ENCODE data around the gene AMMECR1. TPM values are rescaled to one million over a fixed set of nuclear protein-coding genes. Genes with fewer than 3 reads are reported as not detected.
"Not testable (repeated sequence)": the region's sequence is repeated elsewhere in the genome, so short reads cannot be mapped to it uniquely, and the experiment has no call there.

The AMMECR1 gene
- total and polyA plus RNA-seq, 7 donors, result 0.69 to 2.4 (median 1.2) TPM

DNA sequence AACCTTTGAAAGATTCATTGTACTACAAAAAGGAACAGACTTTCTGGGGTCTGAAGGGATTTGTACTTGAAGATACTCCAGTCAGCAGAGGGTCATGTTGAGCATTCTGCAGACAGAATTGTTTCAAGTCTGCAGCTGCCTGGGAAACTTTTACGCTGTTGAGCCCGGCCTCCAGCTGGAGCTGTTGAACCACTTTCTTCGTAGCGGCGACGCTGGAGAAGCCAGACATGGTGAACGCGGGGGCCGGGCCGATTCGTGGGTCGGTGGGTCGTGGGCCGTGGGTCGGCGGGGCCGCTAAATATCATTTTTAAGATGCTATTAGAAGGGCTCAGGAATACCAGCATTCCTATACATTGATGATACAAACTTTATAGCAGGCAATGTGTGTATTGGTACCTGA, 28.8 kb upstream of the AMMECR1 start:
- DNase-seq, result peak in 1 of 2 donors; percentile 14
- intact Hi-C loops (cut with DNase I), result no loop called here
- peak in 1 of 4 donors; percentile 48 for ATAC-seq

DNA sequence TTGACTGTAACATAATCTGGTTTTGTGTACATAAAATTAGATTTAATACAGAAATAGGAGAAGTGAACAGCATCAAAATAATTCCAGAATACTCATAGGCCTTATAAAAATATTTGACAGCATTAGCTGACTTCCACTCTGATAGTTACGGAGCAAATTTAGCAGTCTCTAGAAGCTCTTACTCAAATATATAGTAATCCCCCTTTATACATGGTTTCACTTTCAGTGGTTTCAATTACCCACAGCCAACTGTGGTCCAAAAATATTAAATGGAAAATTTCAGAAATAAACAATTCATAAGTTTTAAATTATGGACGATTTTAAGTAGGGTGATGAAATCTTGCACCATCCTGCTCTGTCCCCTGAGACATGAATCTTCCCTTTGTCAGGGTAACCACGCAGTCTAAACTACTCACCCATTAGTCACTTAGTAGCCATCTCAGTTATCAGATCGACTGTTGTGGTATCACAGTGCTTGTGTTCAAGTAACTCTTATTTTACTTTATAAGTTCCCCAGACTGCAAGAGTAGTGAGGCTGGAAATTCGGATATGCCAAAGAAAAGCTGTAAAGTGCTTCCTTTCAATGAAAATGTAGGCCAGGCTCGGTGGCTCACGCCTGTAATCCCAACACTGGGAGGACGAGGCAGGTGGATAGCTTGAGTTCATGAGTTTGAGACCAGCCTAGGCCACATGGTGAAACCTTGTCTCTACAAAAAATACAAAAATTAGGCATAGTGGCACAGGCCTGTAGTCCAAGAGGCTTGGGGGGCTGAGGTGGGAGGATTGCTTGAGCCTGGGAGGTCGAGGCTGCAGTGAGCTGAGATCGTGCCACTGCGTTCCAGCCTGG, 23.5 kb upstream of the AMMECR1 start:
- TF ChIP-seq, protein P1, sequence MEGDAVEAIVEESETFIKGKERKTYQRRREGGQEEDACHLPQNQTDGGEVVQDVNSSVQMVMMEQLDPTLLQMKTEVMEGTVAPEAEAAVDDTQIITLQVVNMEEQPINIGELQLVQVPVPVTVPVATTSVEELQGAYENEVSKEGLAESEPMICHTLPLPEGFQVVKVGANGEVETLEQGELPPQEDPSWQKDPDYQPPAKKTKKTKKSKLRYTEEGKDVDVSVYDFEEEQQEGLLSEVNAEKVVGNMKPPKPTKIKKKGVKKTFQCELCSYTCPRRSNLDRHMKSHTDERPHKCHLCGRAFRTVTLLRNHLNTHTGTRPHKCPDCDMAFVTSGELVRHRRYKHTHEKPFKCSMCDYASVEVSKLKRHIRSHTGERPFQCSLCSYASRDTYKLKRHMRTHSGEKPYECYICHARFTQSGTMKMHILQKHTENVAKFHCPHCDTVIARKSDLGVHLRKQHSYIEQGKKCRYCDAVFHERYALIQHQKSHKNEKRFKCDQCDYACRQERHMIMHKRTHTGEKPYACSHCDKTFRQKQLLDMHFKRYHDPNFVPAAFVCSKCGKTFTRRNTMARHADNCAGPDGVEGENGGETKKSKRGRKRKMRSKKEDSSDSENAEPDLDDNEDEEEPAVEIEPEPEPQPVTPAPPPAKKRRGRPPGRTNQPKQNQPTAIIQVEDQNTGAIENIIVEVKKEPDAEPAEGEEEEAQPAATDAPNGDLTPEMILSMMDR (IDR thresholded peaks at IDR 0.05), result no peak
- ATAC-seq (no peak), DNase-seq (no peak)
- intact Hi-C loops (cut with DNase I), result no loop called here
- H3K9me3 ChIP-seq, result no peaks in the 10 kb centered on the region
- H3K27ac ChIP-seq, result no peak overlapping the region
- no peak overlapping the region for H3K4me3 ChIP-seq
- H3K36me3 ChIP-seq (ENCODE audit: insufficient read depth in 1 of 2, low read depth in 1 of 2), result no peaks in the 10 kb centered on the region
- H3K27me3 ChIP-seq (ENCODE audit: insufficient read depth in 3 of 3, low read length in 2 of 3), result no peaks in the 10 kb centered on the region
- 63 to 81% (median 77%) methylated on average over 11 of the region's 11 CpGs for WGBS, 3 donors
- H3K4me1 ChIP-seq, result no peaks in the 10 kb centered on the region

More for the DNA sequence above, 28.8 kb upstream of the AMMECR1 start:
- 34 to 62% (median 38%) methylated on average over 17 of the region's 17 CpGs for whole genome bisulfite sequencing, 3 donors
- TF ChIP-seq, protein P1 (IDR thresholded peaks at IDR 0.05), result peak; percentile 6
- H3K27ac ChIP-seq, result no peak overlapping the region
- no peak overlapping the region for H3K4me3 ChIP-seq
- H3K9me3 ChIP-seq, result no peaks in the 10 kb centered on the region
- H3K36me3 ChIP-seq (ENCODE audit: insufficient read depth in 1 of 2, low read depth in 1 of 2), result no peaks in the 10 kb centered on the region
- H3K27me3 ChIP-seq (ENCODE audit: insufficient read depth in 3 of 3, low read length in 2 of 3), result no peaks in the 10 kb centered on the region
- no peaks in the 10 kb centered on the region for H3K4me1 ChIP-seq

DNA sequence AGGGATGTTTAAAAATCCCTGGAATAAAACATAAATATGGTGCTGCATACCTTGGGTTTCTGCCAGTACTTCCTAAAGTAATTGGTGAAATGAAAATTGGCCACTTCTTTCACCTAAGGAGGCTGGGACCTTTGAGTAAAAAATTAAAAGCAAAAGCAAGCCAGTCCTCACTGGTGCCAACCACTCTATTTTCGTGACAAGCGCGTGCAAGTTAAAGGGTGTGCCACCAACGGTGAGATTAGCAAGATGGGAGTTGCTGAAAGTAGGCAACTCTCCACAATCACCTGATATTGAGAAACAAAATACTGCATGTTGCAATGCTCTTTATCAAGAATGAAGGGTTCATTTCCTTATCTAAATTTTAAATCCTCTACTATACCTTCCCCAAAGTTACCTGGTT, 21.1 kb upstream of the AMMECR1 start:
- no peak overlapping the region for H3K4me3 ChIP-seq
- TF ChIP-seq, protein P1 (IDR thresholded peaks at IDR 0.05), result no peak
- no peaks in the 10 kb centered on the region for H3K9me3 ChIP-seq
- intact Hi-C loops (cut with DNase I), result no loop called here
- no peak for DNase-seq
- no peak overlapping the region for H3K27ac ChIP-seq
- no peaks in the 10 kb centered on the region for H3K36me3 ChIP-seq (ENCODE audit: insufficient read depth in 1 of 2, low read depth in 1 of 2)
- H3K4me1 ChIP-seq, result no peaks in the 10 kb centered on the region
- no peak for ATAC-seq
- peaks cover 0 to 7% (median 0%) of the 10 kb centered on the region in 3 donors for H3K27me3 ChIP-seq (ENCODE audit: insufficient read depth in 3 of 3, low read length in 2 of 3)
- 67 to 87% (median 87%) methylated on average over 4 of the region's 4 CpGs for WGBS, 3 donors

DNA sequence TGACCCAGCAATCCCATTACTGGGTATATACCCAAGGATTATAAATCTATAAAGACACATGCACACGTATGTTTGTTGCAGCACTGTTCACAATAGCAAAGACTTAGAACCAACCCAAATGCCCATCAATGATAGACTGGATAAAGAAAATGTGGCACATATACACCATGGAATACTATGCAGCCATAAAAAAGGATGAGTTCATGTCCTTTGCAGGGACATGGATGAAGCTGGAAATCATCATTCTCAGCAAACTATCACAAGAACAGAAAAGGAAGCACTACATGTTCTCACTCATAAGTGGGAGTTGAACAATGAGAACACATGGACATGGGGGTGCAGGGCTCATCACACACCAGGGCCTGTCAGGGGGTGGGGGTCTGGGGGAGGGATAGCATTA, 15.6 kb upstream of the AMMECR1 start:
- H3K4me3 ChIP-seq; H3K27ac ChIP-seq; ATAC-seq; DNase-seq; H3K4me1 ChIP-seq; H3K36me3 ChIP-seq (ENCODE audit: insufficient read depth in 1 of 2, low read depth in 1 of 2); H3K9me3 ChIP-seq; intact Hi-C loops (cut with DNase I): not testable (repeated sequence)
- peaks cover 0 to 17% (median 0%) of the 10 kb centered on the region in 3 donors for H3K27me3 ChIP-seq (ENCODE audit: insufficient read depth in 3 of 3, low read length in 2 of 3)
- WGBS, 3 donors, result 85 to 100% (median 95%) methylated on average over 1 of the region's 1 CpG

DNA sequence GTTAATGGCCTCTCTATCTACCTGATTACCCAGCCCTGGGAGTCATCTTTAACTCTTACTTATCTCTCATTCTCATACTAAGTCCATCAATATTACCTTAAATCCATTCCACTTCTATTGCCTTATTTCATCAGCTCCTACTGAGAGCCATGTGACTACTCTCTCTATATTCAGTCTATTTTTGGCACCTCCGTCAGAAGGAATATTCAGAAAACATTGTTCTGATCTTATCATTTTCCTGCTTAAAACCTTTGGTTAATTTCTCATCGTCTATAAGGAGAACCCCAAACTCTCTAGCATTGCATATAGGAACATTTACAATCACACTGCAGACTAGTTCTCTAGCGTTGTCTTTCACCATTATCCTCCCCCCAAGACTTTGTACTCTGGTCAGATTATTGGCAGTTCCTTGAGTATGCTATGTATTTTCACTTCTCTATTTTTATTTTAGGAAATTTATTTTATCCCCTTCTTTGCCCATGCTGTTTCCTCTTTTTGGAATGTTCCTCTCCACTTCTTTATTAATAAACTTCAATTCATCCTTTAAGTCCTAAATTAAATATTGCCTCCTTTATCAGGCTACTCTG, 13.7 kb upstream of the AMMECR1 start:
- WGBS, 3 donors, result 53 to 94% (median 82%) methylated on average over 3 of the region's 3 CpGs
- TF ChIP-seq, protein P1 (IDR thresholded peaks at IDR 0.05), result no peak
- intact Hi-C loops (cut with DNase I), result no loop called here
- peaks cover 0 to 22% (median 0%) of the 10 kb centered on the region in 3 donors for H3K27me3 ChIP-seq (ENCODE audit: insufficient read depth in 3 of 3, low read length in 2 of 3)
- H3K9me3 ChIP-seq, result no peaks in the 10 kb centered on the region
- no peak overlapping the region for H3K27ac ChIP-seq
- DNase-seq (no peak), ATAC-seq (no peak)
- H3K4me1 ChIP-seq, result no peaks in the 10 kb centered on the region
- H3K4me3 ChIP-seq, result no peak overlapping the region
- H3K36me3 ChIP-seq (ENCODE audit: insufficient read depth in 1 of 2, low read depth in 1 of 2), result no peaks in the 10 kb centered on the region

DNA sequence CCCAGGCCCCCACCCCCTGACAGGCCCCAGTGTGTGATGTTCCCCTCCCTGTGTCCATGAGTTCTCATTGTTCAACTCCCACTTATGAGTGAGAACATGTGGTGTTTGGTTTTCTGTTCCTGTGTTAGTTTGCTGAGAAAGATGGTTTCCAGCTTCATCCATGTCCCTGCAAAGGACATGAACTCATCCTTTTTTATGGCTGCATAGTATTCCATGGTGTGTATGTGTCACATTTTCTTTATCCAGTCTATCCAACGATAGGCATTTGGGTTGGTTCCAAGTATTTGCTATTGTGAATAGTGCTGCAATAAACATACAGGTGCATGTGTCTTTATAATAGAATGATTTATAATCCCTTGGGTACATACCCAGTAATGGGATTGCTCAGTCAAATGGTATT, 10.7 kb upstream of the AMMECR1 start:
- H3K36me3 ChIP-seq (ENCODE audit: insufficient read depth in 1 of 2, low read depth in 1 of 2); H3K27ac ChIP-seq; H3K9me3 ChIP-seq; H3K4me3 ChIP-seq; intact Hi-C loops (cut with DNase I); ATAC-seq; H3K4me1 ChIP-seq; DNase-seq: not testable (repeated sequence)
- WGBS, 3 donors, result 68 to 94% (median 87%) methylated on average over 1 of the region's 1 CpG
- H3K27me3 ChIP-seq (ENCODE audit: insufficient read depth in 3 of 3, low read length in 2 of 3), result peaks cover 0 to 20% (median 0%) of the 10 kb centered on the region in 3 donors

All from psoas muscle (tissue), 8 donors.